ENCODE data around the gene CTNNA3. TPM values are rescaled to one million over a fixed set of nuclear protein-coding genes. Genes with fewer than 3 reads are reported as not detected.

CTNNA3 gene
- total and polyA plus RNA-seq, 2 of the 4 experiments (the other 2 are of a cell fraction) = 0.19 to 0.90 TPM

GRCh38 chr10:67242528-67242927 is 453.5 kb downstream of the CTNNA3 start:
- no peak overlapping the region for H3K4me2 ChIP-seq (ENCODE audit: low read depth, low read length)
- in situ Hi-C loops (cut with MboI; ENCODE audit: low sequenced_read_pairs) (no loop called here), intact Hi-C loops (cut with micrococcal nuclease) (no loop called here), dilution Hi-C loops (cut with HindIII; ENCODE audit: low sequenced_read_pairs, unreplicated experiment) (no loop called here)
- no peak overlapping the region for H2BK5ac ChIP-seq (ENCODE audit: low read depth, low read length, poor library complexity, severe bottlenecking)
- H2AK9ac ChIP-seq (replicated peaks; ENCODE audit: low read depth, low read length, poor library complexity) = no peak overlapping the region
- ATAC-seq (ENCODE audit: low read depth) = no peak
- H3K4me1 ChIP-seq (ENCODE audit: control insufficient read depth, insufficient read depth, low read length) = no peaks in the 10 kb centered on the region
- no peak for DNase-seq
- no peak overlapping the region for H3K4ac ChIP-seq (ENCODE audit: low read depth, low read length)
- no peak overlapping the region for H2BK15ac ChIP-seq (ENCODE audit: low read depth, low read length)
- H4K91ac ChIP-seq (ENCODE audit: insufficient read depth, low read depth, low read length) = no peak overlapping the region
- no peak overlapping the region for H2AK5ac ChIP-seq (ENCODE audit: low read depth, low read length)
- no peak overlapping the region for H2BK20ac ChIP-seq (ENCODE audit: low read depth, low read length)
- no TSS peak for BruUV-seq (replicated peaks)
- no peak overlapping the region for H4K8ac ChIP-seq (ENCODE audit: low read depth in 2 of 2, low read length in 2 of 2)
- H2AFZ ChIP-seq (replicated peaks; ENCODE audit: low read length, poor library complexity) = no peak overlapping the region
- no peaks in the 10 kb centered on the region for H4K20me1 ChIP-seq (ENCODE audit: insufficient read depth, low read length)
- no peak overlapping the region for H3K14ac ChIP-seq (replicated peaks; ENCODE audit: low read depth, low read length)
- TF ChIP-seq MXI1 (IDR thresholded peaks at IDR 0.05; ENCODE audit: borderline replicate concordance, low read depth, low read length) = no peak
- TF ChIP-seq FOS (IDR thresholded peaks at IDR 0.05; ENCODE audit: low read depth, low read length) = no peak
- no peak for TF ChIP-seq MAFK (IDR thresholded peaks at IDR 0.05; ENCODE audit: low read depth, low read length)
- TF ChIP-seq MAZ (IDR thresholded peaks at IDR 0.05; ENCODE audit: borderline replicate concordance, low read depth, low read length) = no peak
- TF ChIP-seq POLR2A (IDR thresholded peaks at IDR 0.05; ENCODE audit: low read depth, low read length) = no peak
- TF ChIP-seq CEBPB (IDR thresholded peaks at IDR 0.05; ENCODE audit: low read depth, low read length) = no peak
- TF ChIP-seq, protein P1, sequence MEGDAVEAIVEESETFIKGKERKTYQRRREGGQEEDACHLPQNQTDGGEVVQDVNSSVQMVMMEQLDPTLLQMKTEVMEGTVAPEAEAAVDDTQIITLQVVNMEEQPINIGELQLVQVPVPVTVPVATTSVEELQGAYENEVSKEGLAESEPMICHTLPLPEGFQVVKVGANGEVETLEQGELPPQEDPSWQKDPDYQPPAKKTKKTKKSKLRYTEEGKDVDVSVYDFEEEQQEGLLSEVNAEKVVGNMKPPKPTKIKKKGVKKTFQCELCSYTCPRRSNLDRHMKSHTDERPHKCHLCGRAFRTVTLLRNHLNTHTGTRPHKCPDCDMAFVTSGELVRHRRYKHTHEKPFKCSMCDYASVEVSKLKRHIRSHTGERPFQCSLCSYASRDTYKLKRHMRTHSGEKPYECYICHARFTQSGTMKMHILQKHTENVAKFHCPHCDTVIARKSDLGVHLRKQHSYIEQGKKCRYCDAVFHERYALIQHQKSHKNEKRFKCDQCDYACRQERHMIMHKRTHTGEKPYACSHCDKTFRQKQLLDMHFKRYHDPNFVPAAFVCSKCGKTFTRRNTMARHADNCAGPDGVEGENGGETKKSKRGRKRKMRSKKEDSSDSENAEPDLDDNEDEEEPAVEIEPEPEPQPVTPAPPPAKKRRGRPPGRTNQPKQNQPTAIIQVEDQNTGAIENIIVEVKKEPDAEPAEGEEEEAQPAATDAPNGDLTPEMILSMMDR (conservative IDR thresholded peaks at IDR 0.05; ENCODE audit: low read depth, low read length) = no peak
- no peak for TF ChIP-seq BHLHE40 (IDR thresholded peaks at IDR 0.05; ENCODE audit: low read depth, low read length)
- TF ChIP-seq, protein P2, sequence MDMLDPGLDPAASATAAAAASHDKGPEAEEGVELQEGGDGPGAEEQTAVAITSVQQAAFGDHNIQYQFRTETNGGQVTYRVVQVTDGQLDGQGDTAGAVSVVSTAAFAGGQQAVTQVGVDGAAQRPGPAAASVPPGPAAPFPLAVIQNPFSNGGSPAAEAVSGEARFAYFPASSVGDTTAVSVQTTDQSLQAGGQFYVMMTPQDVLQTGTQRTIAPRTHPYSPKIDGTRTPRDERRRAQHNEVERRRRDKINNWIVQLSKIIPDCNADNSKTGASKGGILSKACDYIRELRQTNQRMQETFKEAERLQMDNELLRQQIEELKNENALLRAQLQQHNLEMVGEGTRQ (IDR thresholded peaks at IDR 0.05; ENCODE audit: low read depth, low read length) = no peak
- TF ChIP-seq RAD21 (IDR thresholded peaks at IDR 0.05; ENCODE audit: low read length) = no peak
- TF ChIP-seq CHD1 (IDR thresholded peaks at IDR 0.05; ENCODE audit: low read depth, low read length) = no peak
- no peak for TF ChIP-seq SMC3 (IDR thresholded peaks at IDR 0.05; ENCODE audit: low read depth, low read length)
- no peak for TF ChIP-seq RFX5 (IDR thresholded peaks at IDR 0.05; ENCODE audit: low read depth, low read length)
- TF ChIP-seq RCOR1 (IDR thresholded peaks at IDR 0.05; ENCODE audit: insufficient replicate concordance, low read length) = no peak
- no peak for TF ChIP-seq ELK1 (IDR thresholded peaks at IDR 0.05; ENCODE audit: borderline replicate concordance, low read depth, low read length)
- TF ChIP-seq NFE2L2 (IDR thresholded peaks at IDR 0.05; ENCODE audit: low read depth, low read length) = no peak
- no peak overlapping the region for H4K5ac ChIP-seq (ENCODE audit: low read depth, low read length)
- no peaks in the 10 kb centered on the region for H3K27me3 ChIP-seq (ENCODE audit: control insufficient read depth, insufficient read depth, low read length)
- no peak overlapping the region for H3K9ac ChIP-seq (ENCODE audit: low read depth, low read length)
- H3K23ac ChIP-seq (ENCODE audit: low read depth, low read length) = no peak overlapping the region
- no peak overlapping the region for H3K18ac ChIP-seq (ENCODE audit: low read depth, low read length)
- H3K36me3 ChIP-seq (ENCODE audit: control insufficient read depth, insufficient read depth, low read length) = no peaks in the 10 kb centered on the region
- ChIA-PET CTCF (interaction anchor here (0.6 to 0.7 kb wide), 2 partner anchors 16 to 217 kb away, joined by 3 read pairs; no protein-coding TSS in a partner anchor), POLR2A (ENCODE audit: unreplicated experiment) (no interaction called here)
- no peaks in the 10 kb centered on the region for H3K79me1 ChIP-seq (ENCODE audit: low read depth in 1 of 2, low read length in 2 of 2)
- no peak overlapping the region for H2BK120ac ChIP-seq (ENCODE audit: low read depth, low read length)
- no peaks in the 10 kb centered on the region for H3K9me3 ChIP-seq (ENCODE audit: control insufficient read depth, insufficient read depth, low read length)
- no peak overlapping the region for H3K56ac ChIP-seq (ENCODE audit: extremely low read depth, insufficient read depth, low read length)
- H3K4me3 ChIP-seq (ENCODE audit: insufficient read depth, low read depth, low read length) = no peak overlapping the region
- WGBS, 2 experiments (ENCODE audit: extremely low coverage in 2 of 2, insufficient read length in 1 of 2) = 17% methylated on average over 1 of the region's 3 CpGs; no CpG with 5 or more reads in 1 of the 2 experiments
- H3K27ac ChIP-seq (ENCODE audit: insufficient read depth, low read length) = no peak overlapping the region
- no peaks in the 10 kb centered on the region for H3K9me1 ChIP-seq (ENCODE audit: insufficient read depth, low read length)
